Measurements from ENCODE around the gene RBM26.

The RBM26 gene

DNA sequence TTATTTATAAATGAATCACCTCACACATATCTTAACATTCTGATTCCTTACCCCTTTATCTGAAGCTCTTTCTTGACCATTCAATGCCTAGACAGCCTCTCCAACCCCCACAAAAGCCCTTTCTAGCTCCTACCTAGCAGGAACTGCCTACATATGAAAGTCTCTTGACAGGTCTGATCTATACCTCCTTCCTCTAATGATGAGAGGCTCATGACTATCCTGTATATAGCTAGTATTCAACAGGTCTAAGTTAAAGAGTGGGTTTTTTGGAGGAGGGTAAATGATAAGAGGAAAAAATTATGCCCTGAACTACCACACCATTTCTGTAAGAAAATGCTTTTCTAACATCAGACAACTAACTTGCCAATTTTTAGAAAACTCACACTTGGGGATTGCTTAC is 47.0 kb downstream of the RBM26 start:
- peaks cover 11% of the 10 kb centered on the region; the same call in 1 of the 2 replicates for H3K36me3 ChIP-seq (replicated peaks; ENCODE audit: insufficient read depth, low read length)
- no peak overlapping the region for H3K27ac ChIP-seq (ENCODE audit: low read length)
- no peak overlapping the region for H3K4me2 ChIP-seq (ENCODE audit: low read depth, low read length)
- H3K4me3 ChIP-seq (ENCODE audit: low read length): no peak overlapping the region
- H4K20me1 ChIP-seq (ENCODE audit: insufficient read depth, low read length): no peaks in the 10 kb centered on the region
- H3K4me1 ChIP-seq (ENCODE audit: low read length): 0 out of 2 replicates have a peak, but pooled peaks cover 5% of the 10 kb centered on the region
- H2AFZ ChIP-seq (ENCODE audit: low read length): no peak overlapping the region
- H3K9ac ChIP-seq (ENCODE audit: low read length): no peak overlapping the region
- DNase-seq: no peak
- H3K27me3 ChIP-seq (replicated peaks; ENCODE audit: insufficient read depth, low read length): no peaks in the 10 kb centered on the region
- TF ChIP-seq, protein P1, sequence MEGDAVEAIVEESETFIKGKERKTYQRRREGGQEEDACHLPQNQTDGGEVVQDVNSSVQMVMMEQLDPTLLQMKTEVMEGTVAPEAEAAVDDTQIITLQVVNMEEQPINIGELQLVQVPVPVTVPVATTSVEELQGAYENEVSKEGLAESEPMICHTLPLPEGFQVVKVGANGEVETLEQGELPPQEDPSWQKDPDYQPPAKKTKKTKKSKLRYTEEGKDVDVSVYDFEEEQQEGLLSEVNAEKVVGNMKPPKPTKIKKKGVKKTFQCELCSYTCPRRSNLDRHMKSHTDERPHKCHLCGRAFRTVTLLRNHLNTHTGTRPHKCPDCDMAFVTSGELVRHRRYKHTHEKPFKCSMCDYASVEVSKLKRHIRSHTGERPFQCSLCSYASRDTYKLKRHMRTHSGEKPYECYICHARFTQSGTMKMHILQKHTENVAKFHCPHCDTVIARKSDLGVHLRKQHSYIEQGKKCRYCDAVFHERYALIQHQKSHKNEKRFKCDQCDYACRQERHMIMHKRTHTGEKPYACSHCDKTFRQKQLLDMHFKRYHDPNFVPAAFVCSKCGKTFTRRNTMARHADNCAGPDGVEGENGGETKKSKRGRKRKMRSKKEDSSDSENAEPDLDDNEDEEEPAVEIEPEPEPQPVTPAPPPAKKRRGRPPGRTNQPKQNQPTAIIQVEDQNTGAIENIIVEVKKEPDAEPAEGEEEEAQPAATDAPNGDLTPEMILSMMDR (IDR thresholded peaks at IDR 0.05; ENCODE audit: low read length): no peak
- TF ChIP-seq EZH2 (optimal IDR thresholded peaks at IDR 0.05; ENCODE audit: low read depth, low read length) (no peak), EZH2phosphoT487 (IDR thresholded peaks at IDR 0.05; ENCODE audit: low read length) (no peak)
- peaks cover 21% of the 10 kb centered on the region for H3K79me2 ChIP-seq (ENCODE audit: low read length)
- no peaks in the 10 kb centered on the region for H3K9me3 ChIP-seq (replicated peaks; ENCODE audit: insufficient read depth, low read length)
- H3F3A ChIP-seq (ENCODE audit: insufficient read depth, low read length): no peaks in the 10 kb centered on the region
- H3K9me2 ChIP-seq (replicated peaks; ENCODE audit: insufficient read depth, low read length): no peaks in the 10 kb centered on the region

DNA sequence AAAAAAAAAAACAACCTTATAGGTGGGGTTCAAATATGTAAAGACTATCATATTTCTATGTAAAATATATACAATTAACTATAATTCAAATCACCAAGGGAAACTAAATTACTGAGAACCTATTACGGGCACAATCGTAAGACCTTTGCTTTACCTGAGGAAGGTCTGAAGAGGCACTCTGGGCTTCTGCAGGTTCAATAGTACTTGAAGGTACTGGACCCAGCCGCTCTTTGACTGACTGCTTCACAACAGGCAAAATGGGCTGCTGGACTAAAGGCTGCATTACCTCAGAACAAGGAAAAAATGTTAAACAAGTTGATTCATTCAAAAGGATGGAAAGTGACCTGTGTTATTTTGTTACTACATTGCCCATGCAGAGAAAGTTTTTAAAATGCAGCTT is 51.8 kb downstream of the RBM26 start:
- Histone ChIP-seq H3K9me2 (replicated peaks; ENCODE audit: insufficient read depth, low read length) (no peaks in the 10 kb centered on the region), H3K9ac (ENCODE audit: low read length) (no peak overlapping the region), H3K9me3 (replicated peaks; ENCODE audit: insufficient read depth, low read length) (no peaks in the 10 kb centered on the region), H3F3A (ENCODE audit: insufficient read depth, low read length) (no peaks in the 10 kb centered on the region), H2AFZ (ENCODE audit: low read length) (no peak overlapping the region), H3K4me1 (ENCODE audit: low read length) (no peaks in the 10 kb centered on the region), H3K36me3 (replicated peaks; ENCODE audit: insufficient read depth, low read length) (peaks cover 18% of the 10 kb centered on the region; the same call in 1 of the 2 replicates), H3K27me3 (replicated peaks; ENCODE audit: insufficient read depth, low read length) (no peaks in the 10 kb centered on the region), H4K20me1 (ENCODE audit: insufficient read depth, low read length) (no peaks in the 10 kb centered on the region), H3K4me3 (ENCODE audit: low read length) (no peak overlapping the region), H3K79me2 (ENCODE audit: low read length) (peaks cover 21% of the 10 kb centered on the region; the same call in 1 of the 2 replicates), H3K27ac (ENCODE audit: low read length) (no peak overlapping the region), H3K4me2 (ENCODE audit: low read depth, low read length) (no peak overlapping the region)
- DNase-seq: no peak
- TF ChIP-seq EZH2phosphoT487 (IDR thresholded peaks at IDR 0.05; ENCODE audit: low read length) (no peak), EZH2 (optimal IDR thresholded peaks at IDR 0.05; ENCODE audit: low read depth, low read length) (no peak)
- TF ChIP-seq, protein P1 (IDR thresholded peaks at IDR 0.05; ENCODE audit: low read length): no peak

DNA sequence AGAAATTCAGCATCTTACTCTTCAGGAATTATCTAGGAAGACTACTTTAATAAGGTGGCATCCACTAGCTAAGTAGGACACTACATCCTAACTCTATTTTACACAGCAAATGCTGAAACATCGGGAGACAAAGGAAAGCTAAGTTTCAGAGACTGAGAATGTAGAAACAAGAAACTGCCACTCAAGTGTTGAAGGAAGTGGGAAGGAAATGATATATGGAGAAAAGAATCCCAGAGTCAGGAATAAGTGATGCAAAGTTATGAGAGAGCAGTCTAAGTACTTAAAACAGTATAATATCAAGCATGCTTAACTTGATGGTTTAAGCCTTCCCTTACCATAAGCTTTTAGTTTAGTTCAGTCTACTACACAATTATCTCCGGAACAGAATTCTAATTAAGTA is 52.4 kb downstream of the RBM26 start:
- Histone ChIP-seq H3K4me2 (ENCODE audit: low read depth, low read length) (no peak overlapping the region), H3K4me1 (ENCODE audit: low read length) (no peaks in the 10 kb centered on the region), H3K9me3 (replicated peaks; ENCODE audit: insufficient read depth, low read length) (no peaks in the 10 kb centered on the region), H3F3A (ENCODE audit: insufficient read depth, low read length) (no peaks in the 10 kb centered on the region), H2AFZ (ENCODE audit: low read length) (no peak overlapping the region), H3K36me3 (replicated peaks; ENCODE audit: insufficient read depth, low read length) (peaks cover 18% of the 10 kb centered on the region; the same call in 1 of the 2 replicates), H3K79me2 (ENCODE audit: low read length) (peaks cover 24% of the 10 kb centered on the region; the same call in 1 of the 2 replicates), H3K27me3 (replicated peaks; ENCODE audit: insufficient read depth, low read length) (no peaks in the 10 kb centered on the region), H3K9me2 (replicated peaks; ENCODE audit: insufficient read depth, low read length) (no peaks in the 10 kb centered on the region), H4K20me1 (ENCODE audit: insufficient read depth, low read length) (no peaks in the 10 kb centered on the region), H3K9ac (ENCODE audit: low read length) (no peak overlapping the region), H3K27ac (ENCODE audit: low read length) (no peak overlapping the region), H3K4me3 (ENCODE audit: low read length) (no peak overlapping the region)
- TF ChIP-seq, protein P1 (IDR thresholded peaks at IDR 0.05; ENCODE audit: low read length): no peak
- no peak for TF ChIP-seq EZH2phosphoT487 (IDR thresholded peaks at IDR 0.05; ENCODE audit: low read length)
- DNase-seq: no peak
